HepG2 (cell line): Measurements from ENCODE around the gene GLRX5. TPM values are rescaled to one million over a fixed set of nuclear protein-coding genes. Genes with fewer than 3 reads are reported as not detected.

Experiments used
- ATAC-seq: fragments of 200-7000 bp; cut with Tn5 transposase; 3 replicates; pipeline ENCODE4 v1.9.1; 2020; ENCODE audit warnings: mild to moderate bottlenecking, moderate library complexity
- BruUV-seq: library from RNA; stranded (reverse); fragments of 400-500 nt; replicated peaks from 2 replicates; lab custom pipeline; 2021; lab: Mats Ljungman, UMichigan
- CTCF ChIA-PET: fragments of 300-600 bp; formaldehyde crosslinking; extraction: SDS; loops from one replicate; lab custom pipeline; 2021; ENCODE audit warnings: low total read pairs, inconsistent platforms, low intra/inter-chr PET ratio; lab: Yijun Ruan, JAX
- POLR2A ChIA-PET: fragments of 350-600 bp; sonication (Branson Sonifier 250); formaldehyde crosslinking; loops from one replicate; lab custom pipeline; 2020; ENCODE audit warnings: antibody characterized with exemption, inconsistent platforms; lab: Yijun Ruan, JAX
- DNase-seq: peaks from one replicate; pipeline ENCODE4 v3.0.0-alpha.2; 2015; ENCODE audit warnings: low spot score
- FAIRE-seq: peaks from 3 replicates; lab custom pipeline; 2011; peaks lifted over from hg19 to GRCh38; lab: Jason Lieb, UNC
- H2AFZ ChIP-seq: one replicate; pipeline ENCODE4 v1.6.1; 2011; ENCODE audit warnings: low read length, inconsistent platforms
- H3K27ac ChIP-seq: fragments of 300-600 bp; 3 replicates; pipeline ENCODE4 v1.8.0; 2011; ENCODE audit warnings: mixed run types, mild to moderate bottlenecking, mixed read lengths, low read length, inconsistent platforms; ENCODE audit not compliant: insufficient read depth; ENCODE audit errors: extremely low read length
- H3K27me3 ChIP-seq, 2 experiments: fragments of 200-600 bp in 1 of 2; 2 replicates in 1 of 2; 3 replicates in 1 of 2; pipeline versions ENCODE4 v1.6.0 to v1.8.0; 2011; ENCODE audit warnings: low read length in 2 of 2, mild to moderate bottlenecking in 2 of 2, moderate library complexity in 2 of 2, inconsistent platforms in 1 of 2; ENCODE audit not compliant: insufficient read depth in 2 of 2, control insufficient read depth in 1 of 2
- H3K36me3 ChIP-seq, 2 experiments: fragments of 200-600 bp in 1 of 2; replicated peaks in 1 of 2; 2 replicates in 1 of 2; 3 replicates in 1 of 2; pipeline versions ENCODE4 v1.5.1 to v1.8.0; 2011; ENCODE audit warnings: low read length in 2 of 2, inconsistent platforms in 1 of 2; ENCODE audit not compliant: insufficient read depth in 2 of 2, control insufficient read depth in 1 of 2
- H3K4me1 ChIP-seq: 2 replicates; pipeline ENCODE4 v1.5.1; 2012; ENCODE audit warnings: low read length, inconsistent platforms; ENCODE audit not compliant: insufficient read depth
- H3K4me2 ChIP-seq: 2 replicates; pipeline ENCODE4 v1.6.0; 2011; ENCODE audit warnings: low read depth, low read length, inconsistent platforms
- H3K4me3 ChIP-seq, 3 experiments: fragments of 200-600 bp in 1 of 3; sonication (generic), shearing (Covaris generic) in 1 of 3; replicated peaks in 1 of 3; 2 replicates each; pipeline ENCODE4 v1.5.1; 2011 to 2016; ENCODE audit warnings: low read length in 3 of 3, inconsistent platforms in 2 of 3, low read depth in 2 of 3, mild to moderate bottlenecking in 2 of 3, control low read depth in 1 of 3, mixed read lengths in 1 of 3; ENCODE audit not compliant: insufficient read depth in 1 of 3
- H3K79me2 ChIP-seq: one replicate; pipeline ENCODE4 v1.6.1; 2011; ENCODE audit warnings: low read length, inconsistent platforms; ENCODE audit not compliant: insufficient read depth
- H3K9ac ChIP-seq: 2 replicates; pipeline ENCODE4 v1.6.0; 2011; ENCODE audit warnings: mild to moderate bottlenecking, low read depth, low read length, inconsistent platforms; ENCODE audit not compliant: insufficient read depth
- H3K9me3 ChIP-seq: 2 replicates; pipeline ENCODE4 v1.5.1; 2012; ENCODE audit warnings: mild to moderate bottlenecking, low read length
- H4K20me1 ChIP-seq: 2 replicates; pipeline ENCODE4 v1.6.0; 2011; ENCODE audit warnings: inconsistent platforms, mild to moderate bottlenecking, low read length, moderate library complexity; ENCODE audit not compliant: insufficient read depth
- CBX2 ChIP-seq, 2 experiments: fragments of 200-600 bp in 1 of 2; sonication (generic); formaldehyde crosslinking in 1 of 2; IDR thresholded peaks; 2 replicates each; pipeline versions ENCODE4 v1.7.0 to v1.8.1; 2018 to 2022; ENCODE audit warnings: low read depth in 2 of 2, low read length in 1 of 2, mild to moderate bottlenecking in 1 of 2, missing genetic modification reagents in 1 of 2
- CENPX ChIP-seq: sonication (generic); formaldehyde crosslinking; IDR thresholded peaks from 2 replicates; pipeline ENCODE4 v1.9.0; 2021; ENCODE audit warnings: mild to moderate bottlenecking, missing genetic modification reagents, moderate library complexity
- REPIN1 ChIP-seq: sonication (generic); formaldehyde crosslinking; IDR thresholded peaks from 2 replicates; pipeline ENCODE4 v1.8.0; 2022; ENCODE audit warnings: missing genetic modification reagents, low read depth, mild to moderate bottlenecking, borderline replicate concordance
- SP140L ChIP-seq: sonication (generic); formaldehyde crosslinking; IDR thresholded peaks from 2 replicates; pipeline ENCODE4 v1.4.0; 2020; ENCODE audit warnings: missing genetic modification reagents, borderline replicate concordance
- TSC22D2 ChIP-seq: sonication (generic); formaldehyde crosslinking; IDR thresholded peaks from 2 replicates; pipeline ENCODE4 v1.5.1; 2020; ENCODE audit warnings: missing genetic modification reagents, mild to moderate bottlenecking, borderline replicate concordance
- ZNF260 ChIP-seq: sonication (generic); formaldehyde crosslinking; IDR thresholded peaks from 2 replicates; pipeline ENCODE4 v1.4.0; 2020; ENCODE audit warnings: missing genetic modification reagents, low read depth, mild to moderate bottlenecking, borderline replicate concordance
- ZNF496 ChIP-seq: sonication (generic); formaldehyde crosslinking; IDR thresholded peaks from 2 replicates; pipeline ENCODE4 v1.8.1; 2023; ENCODE audit warnings: mild to moderate bottlenecking, moderate library complexity, missing genetic modification reagents; ENCODE audit not compliant: insufficient replicate concordance
- ZNF558 ChIP-seq: sonication (generic); formaldehyde crosslinking; IDR thresholded peaks from 2 replicates; pipeline ENCODE4 v1.9.0; 2022; ENCODE audit warnings: mild to moderate bottlenecking, missing genetic modification reagents, borderline replicate concordance
- ZNF598 ChIP-seq: sonication (generic); formaldehyde crosslinking; IDR thresholded peaks from 2 replicates; pipeline ENCODE4 v1.5.1; 2020; ENCODE audit warnings: mild to moderate bottlenecking, missing genetic modification reagents, borderline replicate concordance
- WGBS: methylation state at CpG from one replicate; pipeline ENCODE4 v1.1.6; 2017; ENCODE audit warnings: low lambda C conversion rate; 5-methylcytosine and 5-hydroxymethylcytosine counted together
- in situ Hi-C: cut with HindIII; loops from 2 replicates; pipeline ENCODE4 v1.10.0; 2017; ENCODE audit warnings: low pct_unique_long_range_greater_than_20kb; ENCODE audit not compliant: extremely low pct_ligation_motif_present
- intact Hi-C: fragments of 100-400 bp; cut with micrococcal nuclease; formaldehyde crosslinking; loops from one replicate; pipeline ENCODE4 v1.10.0; 2022; ENCODE audit not compliant: unreplicated experiment
- polyA plus RNA-seq, 8 experiments: library from polyadenylated mRNA; depleted of rRNA in 3 of 8; stranded (reverse) in 7 of 8; unstranded in 1 of 8; fragments of >200 nt; fragmentation: Illumina TruSeq in 4 of 8; extraction: Trizol in 4 of 8; gene quantifications; 2 replicates each; pipeline versions ENCODE4 v1.2.1 to v1.2.3, GENCODE V29; 2011 to 2016; ENCODE audit warnings: low read depth in 4 of 8, missing spikeins in 1 of 8, mixed read lengths in 1 of 8; ENCODE audit not compliant: insufficient read depth in 1 of 8
- total RNA-seq, 5 experiments: library from RNA; depleted of rRNA; stranded (reverse); fragments of >200 nt; fragmentation: Illumina TruSeq; extraction: Trizol; gene quantifications; 2 replicates each; pipeline ENCODE4 v1.2.3, GENCODE V29; 2016; ENCODE audit warnings: low read depth in 1 of 5
- TF ChIP-seq, protein P1 (sequence below): sonication (generic); formaldehyde crosslinking; IDR thresholded peaks from 2 replicates; pipeline ENCODE4 v1.4.0; 2020; ENCODE audit warnings: missing genetic modification reagents
- TF ChIP-seq, protein P2 (sequence below): sonication (generic); formaldehyde crosslinking; IDR thresholded peaks from 2 replicates; pipeline ENCODE4 v1.8.0; 2022; ENCODE audit warnings: missing genetic modification reagents, mild to moderate bottlenecking, borderline replicate concordance
- TF ChIP-seq, protein P3 (sequence below): sonication (generic); formaldehyde crosslinking; IDR thresholded peaks from 2 replicates; pipeline ENCODE4 v1.5.0; 2020; ENCODE audit warnings: missing genetic modification reagents
- TF ChIP-seq, protein P4 (sequence below): sonication (generic); formaldehyde crosslinking; IDR thresholded peaks from 2 replicates; pipeline ENCODE4 v1.8.0; 2022; ENCODE audit warnings: mild to moderate bottlenecking, missing genetic modification reagents, moderate library complexity

The GLRX5 gene
- total and polyA plus RNA-seq, 2 of the 13 experiments (the other 11 are each of a cell fraction or from before 2014, with no cell fraction given): 122 to 146 TPM

DNA sequence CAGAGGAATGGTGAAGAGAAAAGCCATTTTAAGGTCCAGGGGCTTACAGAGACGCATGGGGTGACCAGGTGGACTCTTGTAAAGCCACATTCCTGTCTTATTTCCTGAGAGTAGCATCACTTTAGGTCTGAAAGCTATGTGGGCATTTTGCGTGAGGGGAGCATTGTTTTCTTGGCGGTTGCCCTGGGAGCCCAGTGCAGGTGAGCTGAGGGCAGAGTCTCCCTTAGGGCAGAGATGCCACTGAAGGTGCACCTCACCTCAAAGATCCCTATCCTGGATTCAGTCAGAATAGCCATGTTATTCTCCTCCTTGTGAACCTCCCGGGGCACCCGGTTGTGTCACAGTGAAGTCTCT, 12.4 kb downstream of the GLRX5 start (continued):
- TF ChIP-seq, protein P1, sequence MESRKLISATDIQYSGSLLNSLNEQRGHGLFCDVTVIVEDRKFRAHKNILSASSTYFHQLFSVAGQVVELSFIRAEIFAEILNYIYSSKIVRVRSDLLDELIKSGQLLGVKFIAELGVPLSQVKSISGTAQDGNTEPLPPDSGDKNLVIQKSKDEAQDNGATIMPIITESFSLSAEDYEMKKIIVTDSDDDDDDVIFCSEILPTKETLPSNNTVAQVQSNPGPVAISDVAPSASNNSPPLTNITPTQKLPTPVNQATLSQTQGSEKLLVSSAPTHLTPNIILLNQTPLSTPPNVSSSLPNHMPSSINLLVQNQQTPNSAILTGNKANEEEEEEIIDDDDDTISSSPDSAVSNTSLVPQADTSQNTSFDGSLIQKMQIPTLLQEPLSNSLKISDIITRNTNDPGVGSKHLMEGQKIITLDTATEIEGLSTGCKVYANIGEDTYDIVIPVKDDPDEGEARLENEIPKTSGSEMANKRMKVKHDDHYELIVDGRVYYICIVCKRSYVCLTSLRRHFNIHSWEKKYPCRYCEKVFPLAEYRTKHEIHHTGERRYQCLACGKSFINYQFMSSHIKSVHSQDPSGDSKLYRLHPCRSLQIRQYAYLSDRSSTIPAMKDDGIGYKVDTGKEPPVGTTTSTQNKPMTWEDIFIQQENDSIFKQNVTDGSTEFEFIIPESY (CRISPR knock-in tag): 0 out of 2 replicates have a peak, but pooled peaks have one; percentile 47
- TF ChIP-seq, all 625 proteins: peak for 1

DNA sequence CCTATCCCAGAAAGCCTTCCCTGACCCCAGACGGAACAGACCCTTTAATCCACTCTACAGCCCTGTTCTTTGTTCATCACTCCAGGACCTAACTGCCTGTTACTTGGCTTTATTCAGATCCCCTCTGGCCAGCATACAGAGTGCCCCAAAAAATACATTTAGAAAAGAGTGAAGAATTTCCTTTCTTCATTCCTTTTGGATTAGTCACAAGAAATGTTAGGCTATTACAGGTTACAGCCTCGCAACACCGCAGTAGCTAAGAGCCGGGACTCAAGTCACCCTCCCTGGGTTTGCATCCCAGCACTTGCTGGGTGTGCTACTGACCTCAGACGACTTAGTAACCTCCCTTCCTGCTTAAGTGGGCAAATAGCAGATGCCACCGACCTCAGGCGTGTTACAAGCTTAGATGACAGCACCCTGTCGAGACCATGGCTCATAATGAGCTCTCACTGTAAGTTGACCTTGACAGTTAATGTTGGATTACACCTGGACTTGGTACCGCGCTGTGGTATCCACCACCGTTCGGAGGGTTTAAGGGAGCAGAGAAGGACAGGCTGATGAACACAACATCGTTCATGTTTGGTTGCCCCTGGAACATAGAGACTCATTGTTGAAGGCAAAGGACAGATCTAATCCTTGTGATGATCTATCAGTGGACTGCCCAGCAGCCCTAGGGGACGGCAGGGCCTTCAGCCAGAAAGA, 12.9 kb downstream of the GLRX5 start:
- Histone ChIP-seq H3K4me2 (peak overlapping the region; percentile 66), H3K9ac (peak overlapping the region; percentile 63)
- TF ChIP-seq CENPX (no peak), TSC22D2 (CRISPR knock-in tag) (no peak), SP140L (CRISPR knock-in tag) (no peak), ZNF260 (CRISPR knock-in tag) (no peak), CBX2 (IDR thresholded peaks at IDR 0.05; ENCODE audit: low read depth, low read length) (no peak), CBX2 (CRISPR knock-in tag; IDR thresholded peaks at IDR 0.05; ENCODE audit: low read depth) (no peak), REPIN1 (CRISPR knock-in tag) (peak; percentile 67), ZNF496 (CRISPR knock-in tag) (no peak), ZNF598 (CRISPR knock-in tag) (no peak), ZNF558 (CRISPR knock-in tag) (peak; percentile 48; the same call in 1 of the 2 replicates)
- TF ChIP-seq, protein P2, sequence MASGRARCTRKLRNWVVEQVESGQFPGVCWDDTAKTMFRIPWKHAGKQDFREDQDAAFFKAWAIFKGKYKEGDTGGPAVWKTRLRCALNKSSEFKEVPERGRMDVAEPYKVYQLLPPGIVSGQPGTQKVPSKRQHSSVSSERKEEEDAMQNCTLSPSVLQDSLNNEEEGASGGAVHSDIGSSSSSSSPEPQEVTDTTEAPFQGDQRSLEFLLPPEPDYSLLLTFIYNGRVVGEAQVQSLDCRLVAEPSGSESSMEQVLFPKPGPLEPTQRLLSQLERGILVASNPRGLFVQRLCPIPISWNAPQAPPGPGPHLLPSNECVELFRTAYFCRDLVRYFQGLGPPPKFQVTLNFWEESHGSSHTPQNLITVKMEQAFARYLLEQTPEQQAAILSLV (CRISPR knock-in tag): no peak
- TF ChIP-seq, protein P3, sequence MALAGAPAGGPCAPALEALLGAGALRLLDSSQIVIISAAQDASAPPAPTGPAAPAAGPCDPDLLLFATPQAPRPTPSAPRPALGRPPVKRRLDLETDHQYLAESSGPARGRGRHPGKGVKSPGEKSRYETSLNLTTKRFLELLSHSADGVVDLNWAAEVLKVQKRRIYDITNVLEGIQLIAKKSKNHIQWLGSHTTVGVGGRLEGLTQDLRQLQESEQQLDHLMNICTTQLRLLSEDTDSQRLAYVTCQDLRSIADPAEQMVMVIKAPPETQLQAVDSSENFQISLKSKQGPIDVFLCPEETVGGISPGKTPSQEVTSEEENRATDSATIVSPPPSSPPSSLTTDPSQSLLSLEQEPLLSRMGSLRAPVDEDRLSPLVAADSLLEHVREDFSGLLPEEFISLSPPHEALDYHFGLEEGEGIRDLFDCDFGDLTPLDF: no peak
- TF ChIP-seq, protein P4, sequence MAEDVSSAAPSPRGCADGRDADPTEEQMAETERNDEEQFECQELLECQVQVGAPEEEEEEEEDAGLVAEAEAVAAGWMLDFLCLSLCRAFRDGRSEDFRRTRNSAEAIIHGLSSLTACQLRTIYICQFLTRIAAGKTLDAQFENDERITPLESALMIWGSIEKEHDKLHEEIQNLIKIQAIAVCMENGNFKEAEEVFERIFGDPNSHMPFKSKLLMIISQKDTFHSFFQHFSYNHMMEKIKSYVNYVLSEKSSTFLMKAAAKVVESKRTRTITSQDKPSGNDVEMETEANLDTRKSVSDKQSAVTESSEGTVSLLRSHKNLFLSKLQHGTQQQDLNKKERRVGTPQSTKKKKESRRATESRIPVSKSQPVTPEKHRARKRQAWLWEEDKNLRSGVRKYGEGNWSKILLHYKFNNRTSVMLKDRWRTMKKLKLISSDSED (CRISPR knock-in tag): no peak

More for the DNA sequence above, 12.9 kb downstream of the GLRX5 start:
- WGBS: 4% methylated on average over 11 of the region's 14 CpGs
- no peaks in the 10 kb centered on the region for H3K27me3 ChIP-seq
- H3K36me3 ChIP-seq: peaks cover 12 to 29% of the 10 kb centered on the region in 2 experiments
- BruUV-seq: no TSS peak
- peaks cover 42% of the 10 kb centered on the region for H3K79me2 ChIP-seq
- DNase-seq: peak; percentile 92
- H3K4me3 ChIP-seq: peak overlapping the region in 2 of 3 experiments; percentile 26 to 45; a peak in 5 of 6 replicates
- peak overlapping the region; percentile 90 for H3K27ac ChIP-seq
- no peak overlapping the region for H2AFZ ChIP-seq
- FAIRE-seq: peak; percentile 97
- intact Hi-C loops (loop anchor here (1.0 kb wide), 1 partner anchor 10 kb away; no protein-coding TSS in a partner anchor), in situ Hi-C loops (no loop called here)
- ATAC-seq: peak; percentile 88
- CTCF ChIA-PET: interaction anchor here (1.8 to 2.1 kb wide), 2 partner anchors 13 to 105 kb away, joined by 5 read pairs; no protein-coding TSS in a partner anchor
- H4K20me1 ChIP-seq: peaks cover 9% of the 10 kb centered on the region; the same call in 1 of the 2 replicates
- no peaks in the 10 kb centered on the region for H3K9me3 ChIP-seq
- POLR2A ChIA-PET: interaction anchor here (0.6 to 7.1 kb wide), 10 partner anchors 9 to 247 kb away, joined by 3 to 183 read pairs (median 7); partner anchors contain the start of genes GLRX5 and SYNE3
- H3K4me1 ChIP-seq: peaks cover 60% of the 10 kb centered on the region
